Measurements from ENCODE around the gene PLCB4. TPM values are rescaled to one million over a fixed set of nuclear protein-coding genes. Genes with fewer than 3 reads are reported as not detected.

Gene PLCB4
- total RNA-seq, 1 donor from 2014 or later, result 38.0 TPM

DNA sequence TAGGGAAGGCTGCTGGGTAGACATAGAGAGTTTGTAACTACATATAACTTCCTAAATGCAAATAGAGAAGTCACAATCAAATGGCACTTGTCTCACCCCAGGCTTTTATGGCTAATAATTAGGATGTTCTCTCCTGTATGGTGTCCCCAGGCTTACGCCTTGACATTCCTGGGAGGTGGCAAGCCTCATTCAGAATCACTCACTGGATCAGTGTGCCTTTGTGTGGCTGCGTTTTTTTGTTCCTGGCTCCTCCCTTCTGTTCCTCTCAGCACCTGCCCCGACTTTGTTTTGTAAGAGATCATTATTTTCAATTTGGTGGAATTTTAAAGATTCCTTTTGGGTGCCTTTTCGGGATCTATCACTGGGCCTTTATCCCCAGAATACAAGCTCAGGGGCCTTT is 451.2 kb downstream of the PLCB4 start:
- TF ChIP-seq CTCF (IDR thresholded peaks at IDR 0.05), result no peak
- Histone ChIP-seq H3K27ac (no peak overlapping the region), H3K9me3 (no peaks in the 10 kb centered on the region), H3K27me3 (no peaks in the 10 kb centered on the region), H3K36me3 (no peaks in the 10 kb centered on the region), H3K4me3 (no peak overlapping the region), H3K4me1 (peaks cover 0 to 5% of the 10 kb centered on the region in 2 donors)
- no peak for DNase-seq (ENCODE audit: low spot score in 2 of 2)
- intact Hi-C loops (cut with DNase I), result no loop called here

DNA sequence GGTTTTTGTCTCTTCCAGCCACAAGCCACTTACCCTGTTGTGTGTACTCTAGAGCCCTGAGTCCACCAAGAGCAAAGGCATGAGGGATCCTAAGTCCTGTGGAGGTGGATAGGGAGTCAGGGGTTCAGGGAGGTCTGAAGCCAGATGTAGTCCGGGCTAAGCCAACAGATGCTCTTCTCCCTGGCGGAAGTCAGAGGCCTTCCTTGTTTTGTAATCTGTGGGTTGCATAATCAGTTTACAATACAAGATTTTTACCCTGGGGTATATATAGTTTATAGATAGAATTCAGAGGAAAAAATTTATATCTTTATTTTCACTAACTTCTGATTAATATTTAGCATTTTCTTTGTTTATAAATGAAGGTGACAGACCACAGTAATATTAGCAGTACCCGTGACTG is 454.7 kb downstream of the PLCB4 start:
- H3K9me3 ChIP-seq, result no peaks in the 10 kb centered on the region
- H3K4me1 ChIP-seq, result no peaks in the 10 kb centered on the region
- H3K27me3 ChIP-seq, result no peaks in the 10 kb centered on the region
- no peak overlapping the region for H3K27ac ChIP-seq
- no peaks in the 10 kb centered on the region for H3K36me3 ChIP-seq
- TF ChIP-seq CTCF (IDR thresholded peaks at IDR 0.05), result no peak
- DNase-seq (ENCODE audit: low spot score in 2 of 2), result no peak
- intact Hi-C loops (cut with DNase I), result no loop called here
- H3K4me3 ChIP-seq, result no peak overlapping the region
